GM12878 (cell line): ENCODE results near the gene TRIM62. TPM values are rescaled to one million over a fixed set of nuclear protein-coding genes. Genes with fewer than 3 reads are reported as not detected.

Experiments
- ATAC-seq: fragments of 200-7000 bp; cut with Tn5 transposase; 3 replicates; pipeline ENCODE4 v1.9.1; 2020; ENCODE audit warnings: mild to moderate bottlenecking, moderate library complexity
- BruUV-seq: library from RNA; stranded (reverse); fragments of 400-500 nt; replicated peaks from 2 replicates; lab custom pipeline; 2021; lab: Mats Ljungman, UMichigan
- CTCF ChIA-PET: fragments of 300-600 bp; sonication (Branson Sonifier 250); formaldehyde crosslinking; extraction: SDS; loops from one replicate; lab custom pipeline; 2021; ENCODE audit warnings: inconsistent platforms; lab: Yijun Ruan, JAX
- POLR2A ChIA-PET: fragments of 350-600 bp; formaldehyde crosslinking; extraction: SDS; loops from one replicate; lab custom pipeline; 2021; ENCODE audit warnings: inconsistent platforms; lab: Charles Lee
- RAD21 ChIA-PET: fragments of 300-600 bp; sonication (Branson Sonifier 250); formaldehyde crosslinking; loops from one replicate; lab custom pipeline; 2023; ENCODE audit warnings: antibody characterized with exemption; ENCODE audit not compliant: unreplicated experiment; lab: Charles Lee
- SMC1A ChIA-PET: fragments of 300-600 bp; sonication (Branson Sonifier 250); formaldehyde crosslinking; loops from one replicate; lab custom pipeline; 2023; ENCODE audit not compliant: unreplicated experiment, uncharacterized antibody; lab: Charles Lee
- DNase-seq: peaks from one replicate; pipeline ENCODE4 v3.0.0-alpha.2; 2011; ENCODE audit warnings: low read depth, low spot score
- FAIRE-seq: peaks from 3 replicates; lab custom pipeline; 2011; peaks lifted over from hg19 to GRCh38; lab: Jason Lieb, UNC
- H2AFZ ChIP-seq: 2 replicates; pipeline ENCODE4 v1.6.0; 2011; ENCODE audit warnings: low read depth, low read length, control low read depth; ENCODE audit not compliant: control insufficient read depth
- H3K27ac ChIP-seq: 2 replicates; pipeline ENCODE4 v1.5.1; 2011; ENCODE audit warnings: control low read depth; ENCODE audit not compliant: control insufficient read depth, insufficient read depth
- H3K27me3 ChIP-seq, 2 experiments: replicated peaks in 1 of 2; 2 replicates each; pipeline versions ENCODE4 v1.6.0 to v1.6.1; 2011; ENCODE audit warnings: low read length in 1 of 2; ENCODE audit not compliant: control insufficient read depth in 2 of 2, insufficient read depth in 2 of 2
- H3K36me3 ChIP-seq, 2 experiments: 2 replicates each; pipeline ENCODE4 v1.5.1; 2011; ENCODE audit warnings: low read length in 1 of 2; ENCODE audit not compliant: control insufficient read depth in 2 of 2, insufficient read depth in 2 of 2
- H3K4me1 ChIP-seq: 2 replicates; pipeline ENCODE4 v1.6.1; 2011; ENCODE audit warnings: mild to moderate bottlenecking, low read length, moderate library complexity, mixed read lengths; ENCODE audit not compliant: control insufficient read depth, insufficient read depth
- H3K4me2 ChIP-seq: 2 replicates; pipeline ENCODE4 v1.6.0; 2011; ENCODE audit warnings: control low read depth; ENCODE audit not compliant: control insufficient read depth, insufficient read depth
- H3K4me3 ChIP-seq: fragments of 200-600 bp; sonication (generic); 2 replicates; pipeline ENCODE4 v1.5.1; 2016
- H3K79me2 ChIP-seq: 2 replicates; pipeline ENCODE4 v1.6.0; 2011; ENCODE audit warnings: low read length; ENCODE audit not compliant: control insufficient read depth, insufficient read depth
- H3K9ac ChIP-seq: 2 replicates; pipeline ENCODE4 v1.8.0; 2011; ENCODE audit warnings: low read length, control low read depth, mixed read lengths; ENCODE audit not compliant: control insufficient read depth, insufficient read depth
- H3K9me3 ChIP-seq: replicated peaks from 3 replicates; pipeline ENCODE4 v1.5.1; 2011; ENCODE audit warnings: mild to moderate bottlenecking, low read length; ENCODE audit not compliant: control insufficient read depth, insufficient read depth
- H4K20me1 ChIP-seq: 2 replicates; pipeline ENCODE4 v1.6.0; 2011; ENCODE audit not compliant: control insufficient read depth, insufficient read depth
- CBX3 ChIP-seq: fragments of 200-600 bp; sonication (generic); IDR thresholded peaks from 2 replicates; pipeline ENCODE4 v1.6.1; 2016; ENCODE audit warnings: low read depth, borderline replicate concordance
- CHD2 ChIP-seq: IDR thresholded peaks from 2 replicates; pipeline ENCODE4 v1.6.1; 2011; ENCODE audit warnings: low read depth, low read length, improper control_type of control experiment, borderline replicate concordance
- EGR1 ChIP-seq, 2 experiments: IDR thresholded peaks; 1 replicate in 1 of 2; 2 replicates in 1 of 2; pipeline ENCODE4 v1.6.1; 2011 to 2012; ENCODE audit warnings: low read depth in 2 of 2, low read length in 2 of 2, borderline replicate concordance in 1 of 2, mild to moderate bottlenecking in 1 of 2, moderate library complexity in 1 of 2
- FOXK2 ChIP-seq: fragments of 450-650 bp; IDR thresholded peaks from 2 replicates; pipeline ENCODE4 v1.6.1; 2017; ENCODE audit warnings: mild to moderate bottlenecking, moderate library complexity
- GABPA ChIP-seq: IDR thresholded peaks from 2 replicates; pipeline ENCODE4 v1.6.1; 2014; ENCODE audit warnings: antibody characterized with exemption, low read depth, mild to moderate bottlenecking, inconsistent platforms
- POLR2AphosphoS5 ChIP-seq: IDR thresholded peaks from 2 replicates; pipeline ENCODE4 v1.6.1; 2011; ENCODE audit warnings: mild to moderate bottlenecking, low read length, inconsistent platforms
- RAD21 ChIP-seq: IDR thresholded peaks from 2 replicates; pipeline ENCODE4 v1.6.1; 2011; ENCODE audit warnings: mild to moderate bottlenecking, low read depth, low read length, moderate library complexity; ENCODE audit not compliant: insufficient read depth
- SMC3 ChIP-seq: IDR thresholded peaks from 2 replicates; pipeline ENCODE4 v1.6.1; 2011; ENCODE audit warnings: low read length, improper control_type of control experiment, borderline replicate concordance
- SREBF2 ChIP-seq: IDR thresholded peaks from 2 replicates; pipeline ENCODE4 v1.6.1; 2012; ENCODE audit warnings: mild to moderate bottlenecking, low read length
- WGBS: methylation state at CpG from one replicate; pipeline ENCODE4 v1.1.6; 2016; ENCODE audit warnings: low lambda C conversion rate; ENCODE audit not compliant: insufficient replicate concordance, insufficient coverage; ENCODE audit errors: missing lambda C conversion rate; 5-methylcytosine and 5-hydroxymethylcytosine counted together
- in situ Hi-C: fragments of 300-500 bp; cut with MboI; formaldehyde crosslinking; loops from 9 replicates; pipeline ENCODE4 v1.14.3; 2018; ENCODE audit warnings: mixed read lengths
- intact Hi-C: fragments of 100-400 bp; cut with micrococcal nuclease; formaldehyde crosslinking; loops from one replicate; pipeline ENCODE4 v1.14.2; 2022; ENCODE audit not compliant: unreplicated experiment
- polyA plus RNA-seq, 11 experiments: library from polyadenylated mRNA; depleted of rRNA in 4 of 11; unstranded in 6 of 11; stranded (reverse) in 5 of 11; fragments of >200 nt; fragmentation: Nextera tagmentation in 4 of 11; fragmentation: Illumina TruSeq in 1 of 11; extraction: Ambion mirVana in 4 of 11; extraction: Trizol in 1 of 11; gene quantifications; 1 replicate in 1 of 11; 2 replicates in 10 of 11; pipeline versions ENCODE4 v1.2.1 to v1.2.3, GENCODE V29; 2011 to 2016; ENCODE audit warnings: inconsistent platforms in 2 of 11, missing spikeins in 2 of 11, low read depth in 1 of 11
- total RNA-seq, 4 experiments: library from RNA; depleted of rRNA in 3 of 4; stranded (reverse); fragments of >200 nt in 3 of 4; fragmentation: Illumina TruSeq in 1 of 4; extraction: Trizol in 1 of 4; gene quantifications; 2 replicates each; pipeline versions ENCODE4 v1.2.1 to v1.2.3, GENCODE V29; 2013 to 2021
- TF ChIP-seq, protein P1 (sequence below): IDR thresholded peaks from 2 replicates; pipeline ENCODE4 v1.6.1; 2011; ENCODE audit warnings: low read depth, low read length, improper control_type of control experiment, borderline replicate concordance
- TF ChIP-seq, protein P2 (sequence below), 3 experiments: IDR thresholded peaks in 2 of 3; conservative IDR thresholded peaks in 1 of 3; 2 replicates each; pipeline ENCODE4 v1.5.1; 2011; ENCODE audit warnings: low read depth in 3 of 3, low read length in 3 of 3, mild to moderate bottlenecking in 3 of 3, control low read depth in 2 of 3, moderate library complexity in 2 of 3, inconsistent platforms in 1 of 3, mixed read lengths in 1 of 3; ENCODE audit not compliant: control insufficient read depth in 2 of 3, insufficient read depth in 1 of 3; ENCODE audit errors: extremely low read depth in 1 of 3
- TF ChIP-seq, protein P3 (sequence below): fragments of 450-650 bp; IDR thresholded peaks from 2 replicates; pipeline ENCODE4 v1.6.1; 2017; ENCODE audit warnings: borderline replicate concordance

The TRIM62 gene
- total and polyA plus RNA-seq, 10 of the 15 experiments (the other 5 are each of a cell fraction or from before 2014, with no cell fraction given), result 0.52 to 4.2 (median 1.9) TPM

GRCh38 chr1:33111965-33112364 lies 69.9 kb downstream of the TRIM62 start:
- SMC1A ChIA-PET, result interaction anchor here (1.0 kb wide), 1 partner anchor 13 kb away, joined by 4 read pairs; no protein-coding TSS in a partner anchor
- H3K27me3 ChIP-seq, result no peaks in the 10 kb centered on the region
- BruUV-seq, result no TSS peak
- in situ Hi-C loops, result no loop called here
- no peak overlapping the region for H3K9ac ChIP-seq
- FAIRE-seq (no peak), DNase-seq (no peak), ATAC-seq (peak; percentile 79)
- H3K9me3 ChIP-seq, result peaks cover 3% of the 10 kb centered on the region; the same call in 2 of the 3 replicates
- no peaks in the 10 kb centered on the region for H3K79me2 ChIP-seq
- intact Hi-C loops, result loop anchor here (5.0 kb wide), 3 partner anchors 185 to 345 kb away; no protein-coding TSS in a partner anchor
- TF ChIP-seq CBX3 (no peak), GABPA (no peak), SREBF2 (no peak), RAD21 (peak; percentile 59), EGR1 (IDR thresholded peaks at IDR 0.05; ENCODE audit: borderline replicate concordance in 1 of 2, low read depth in 2 of 2, low read length in 2 of 2) (no peak), POLR2AphosphoS5 (no peak), CHD2 (no peak), SMC3 (peak; percentile 47; the same call in 1 of the 2 replicates), FOXK2 (no peak)
- TF ChIP-seq, protein P1, sequence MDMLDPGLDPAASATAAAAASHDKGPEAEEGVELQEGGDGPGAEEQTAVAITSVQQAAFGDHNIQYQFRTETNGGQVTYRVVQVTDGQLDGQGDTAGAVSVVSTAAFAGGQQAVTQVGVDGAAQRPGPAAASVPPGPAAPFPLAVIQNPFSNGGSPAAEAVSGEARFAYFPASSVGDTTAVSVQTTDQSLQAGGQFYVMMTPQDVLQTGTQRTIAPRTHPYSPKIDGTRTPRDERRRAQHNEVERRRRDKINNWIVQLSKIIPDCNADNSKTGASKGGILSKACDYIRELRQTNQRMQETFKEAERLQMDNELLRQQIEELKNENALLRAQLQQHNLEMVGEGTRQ, result no peak
- TF ChIP-seq, protein P2, sequence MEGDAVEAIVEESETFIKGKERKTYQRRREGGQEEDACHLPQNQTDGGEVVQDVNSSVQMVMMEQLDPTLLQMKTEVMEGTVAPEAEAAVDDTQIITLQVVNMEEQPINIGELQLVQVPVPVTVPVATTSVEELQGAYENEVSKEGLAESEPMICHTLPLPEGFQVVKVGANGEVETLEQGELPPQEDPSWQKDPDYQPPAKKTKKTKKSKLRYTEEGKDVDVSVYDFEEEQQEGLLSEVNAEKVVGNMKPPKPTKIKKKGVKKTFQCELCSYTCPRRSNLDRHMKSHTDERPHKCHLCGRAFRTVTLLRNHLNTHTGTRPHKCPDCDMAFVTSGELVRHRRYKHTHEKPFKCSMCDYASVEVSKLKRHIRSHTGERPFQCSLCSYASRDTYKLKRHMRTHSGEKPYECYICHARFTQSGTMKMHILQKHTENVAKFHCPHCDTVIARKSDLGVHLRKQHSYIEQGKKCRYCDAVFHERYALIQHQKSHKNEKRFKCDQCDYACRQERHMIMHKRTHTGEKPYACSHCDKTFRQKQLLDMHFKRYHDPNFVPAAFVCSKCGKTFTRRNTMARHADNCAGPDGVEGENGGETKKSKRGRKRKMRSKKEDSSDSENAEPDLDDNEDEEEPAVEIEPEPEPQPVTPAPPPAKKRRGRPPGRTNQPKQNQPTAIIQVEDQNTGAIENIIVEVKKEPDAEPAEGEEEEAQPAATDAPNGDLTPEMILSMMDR (IDR thresholded peaks at IDR 0.05 in 2 of 3, conservative IDR thresholded peaks at IDR 0.05 in 1 of 3; ENCODE audit: control insufficient read depth in 2 of 3, extremely low read depth in 1 of 3, insufficient read depth in 1 of 3, low read depth in 3 of 3, low read length in 3 of 3), result peak; percentile 37 to 64 (median 44); a peak in 4 of 6 replicates
- TF ChIP-seq, protein P3, sequence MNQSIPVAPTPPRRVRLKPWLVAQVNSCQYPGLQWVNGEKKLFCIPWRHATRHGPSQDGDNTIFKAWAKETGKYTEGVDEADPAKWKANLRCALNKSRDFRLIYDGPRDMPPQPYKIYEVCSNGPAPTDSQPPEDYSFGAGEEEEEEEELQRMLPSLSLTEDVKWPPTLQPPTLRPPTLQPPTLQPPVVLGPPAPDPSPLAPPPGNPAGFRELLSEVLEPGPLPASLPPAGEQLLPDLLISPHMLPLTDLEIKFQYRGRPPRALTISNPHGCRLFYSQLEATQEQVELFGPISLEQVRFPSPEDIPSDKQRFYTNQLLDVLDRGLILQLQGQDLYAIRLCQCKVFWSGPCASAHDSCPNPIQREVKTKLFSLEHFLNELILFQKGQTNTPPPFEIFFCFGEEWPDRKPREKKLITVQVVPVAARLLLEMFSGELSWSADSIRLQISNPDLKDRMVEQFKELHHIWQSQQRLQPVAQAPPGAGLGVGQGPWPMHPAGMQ, result no peak
- WGBS, result 33% methylated on average over 3 of the region's 3 CpGs
- H2AFZ ChIP-seq, result no peak overlapping the region
- no peak overlapping the region for H3K4me3 ChIP-seq
- no peaks in the 10 kb centered on the region for H4K20me1 ChIP-seq
- no peaks in the 10 kb centered on the region for H3K36me3 ChIP-seq
- no peaks in the 10 kb centered on the region for H3K4me1 ChIP-seq
- RAD21 ChIA-PET, result no interaction called here
- no peak overlapping the region for H3K27ac ChIP-seq
- no peak overlapping the region for H3K4me2 ChIP-seq
- POLR2A ChIA-PET, result no interaction called here
- CTCF ChIA-PET, result interaction anchor here (1.1 to 1.9 kb wide), 2 partner anchors 12 to 183 kb away, joined by 3 to 6 read pairs; no protein-coding TSS in a partner anchor
